Activated T-cell treated with anti-CD3 and anti-CD28 coated beads for 24 hours (primary cell): Measurements from ENCODE around the gene TEX29.

Experiments
- DNase-seq: peaks from one replicate; pipeline ENCODE4 v3.0.0-alpha.2; 2020; ENCODE audit warnings: low read depth

TEX29 gene

GRCh38 chr13:111339366-111340143 is 19.1 kb downstream of the TEX29 start:
- no peak for DNase-seq

GRCh38 chr13:111341886-111342285 is 21.4 kb downstream of the TEX29 start:
- DNase-seq, result no peak

- no peak for DNase-seq
Observed at GRCh38 chr13:111342721-111343120, 22.3 kb downstream of the TEX29 start.

- no peak for DNase-seq
Observed at GRCh38 chr13:111343186-111343805, 22.9 kb downstream of the TEX29 start.

GRCh38 chr13:111344471-111345191 is 24.2 kb downstream of the TEX29 start:
- DNase-seq, result no peak

GRCh38 chr13:111345682-111346081 is 25.2 kb downstream of the TEX29 start:
- no peak for DNase-seq

- no peak for DNase-seq
Observed at GRCh38 chr13:111346101-111346680, 25.7 kb downstream of the TEX29 start.

GRCh38 chr13:111347438-111347837 is 27.0 kb downstream of the TEX29 start:
- DNase-seq, result no peak

GRCh38 chr13:111353508-111353907 is 33.1 kb downstream of the TEX29 start:
- DNase-seq, result no peak

- no peak for DNase-seq
Observed at GRCh38 chr13:111354789-111355188, 34.3 kb downstream of the TEX29 start.

GRCh38 chr13:111356795-111357194 is 36.4 kb downstream of the TEX29 start:
- no peak for DNase-seq

GRCh38 chr13:111359237-111359915 is 38.9 kb downstream of the TEX29 start:
- no peak for DNase-seq

GRCh38 chr13:111359930-111360329 is 39.5 kb downstream of the TEX29 start:
- no peak for DNase-seq

GRCh38 chr13:111360452-111360851 is 40.0 kb downstream of the TEX29 start:
- no peak for DNase-seq

GRCh38 chr13:111361046-111361872 is 40.8 kb downstream of the TEX29 start:
- no peak for DNase-seq

GRCh38 chr13:111361873-111362648 is 41.6 kb downstream of the TEX29 start:
- no peak for DNase-seq

GRCh38 chr13:111363121-111363520 is 42.7 kb downstream of the TEX29 start:
- DNase-seq, result no peak

GRCh38 chr13:111363591-111363990 is 43.1 kb downstream of the TEX29 start:
- no peak for DNase-seq

GRCh38 chr13:111365149-111366005 is 44.9 kb downstream of the TEX29 start:
- DNase-seq, result no peak
